ENCODE data around the gene STK11. TPM values are rescaled to one million over a fixed set of nuclear protein-coding genes. Genes with fewer than 3 reads are reported as not detected.

STK11 gene
- total and polyA plus RNA-seq, 2 of the 4 experiments (the other 2 are of a cell fraction) = 39.3 to 42.8 TPM

- intact Hi-C loops (cut with micrococcal nuclease) (no loop called here), dilution Hi-C loops (cut with HindIII; ENCODE audit: low sequenced_read_pairs, unreplicated experiment) (no loop called here), in situ Hi-C loops (cut with MboI; ENCODE audit: low sequenced_read_pairs) (no loop called here)
- H2BK120ac ChIP-seq (ENCODE audit: low read depth, low read length) = peak overlapping the region; percentile 43; the same call in 1 of the 2 replicates
- peak overlapping the region in 1 of 2 experiments; percentile 58; a peak in 2 of 4 replicates for H4K8ac ChIP-seq (ENCODE audit: low read depth in 2 of 2, low read length in 2 of 2)
- H3K79me1 ChIP-seq (ENCODE audit: low read depth in 1 of 2, low read length in 2 of 2) = peaks cover 12 to 87% of the 10 kb centered on the region in 2 experiments
- peak overlapping the region; percentile 23 for H3K23ac ChIP-seq (ENCODE audit: low read depth, low read length)
- DNase-seq = no peak
- peak overlapping the region; percentile 98 for H2AK5ac ChIP-seq (ENCODE audit: low read depth, low read length)
- peak overlapping the region; percentile 35; the same call in 1 of the 2 replicates for H2BK20ac ChIP-seq (ENCODE audit: low read depth, low read length)
- ChIA-PET POLR2A (ENCODE audit: unreplicated experiment) (no interaction called here), CTCF (no interaction called here)
- ATAC-seq (ENCODE audit: low read depth) = no peak
- peak overlapping the region; percentile 62 for H2AK9ac ChIP-seq (replicated peaks; ENCODE audit: low read depth, low read length, poor library complexity)
- H3K27ac ChIP-seq (ENCODE audit: insufficient read depth, low read length) = 0 out of 2 replicates have a peak overlapping the region, but pooled peaks have one; percentile 0
- H3K18ac ChIP-seq (ENCODE audit: low read depth, low read length) = no peak overlapping the region
- H3K9ac ChIP-seq (ENCODE audit: low read depth, low read length) = no peak overlapping the region
- BruUV-seq (replicated peaks) = no TSS peak
- H4K20me1 ChIP-seq (ENCODE audit: insufficient read depth, low read length) = peaks cover 77% of the 10 kb centered on the region
- H3K14ac ChIP-seq (replicated peaks; ENCODE audit: low read depth, low read length) = no peak overlapping the region
- H3K9me1 ChIP-seq (ENCODE audit: insufficient read depth, low read length) = peaks cover 24% of the 10 kb centered on the region
- 0 out of 2 replicates have a peak overlapping the region, but pooled peaks have one; percentile 7 for H4K5ac ChIP-seq (ENCODE audit: low read depth, low read length)
- peak overlapping the region; percentile 69 for H3K4ac ChIP-seq (ENCODE audit: low read depth, low read length)
- H3K4me3 ChIP-seq (ENCODE audit: insufficient read depth, low read depth, low read length) = no peak overlapping the region
- H3K36me3 ChIP-seq (ENCODE audit: control insufficient read depth, insufficient read depth, low read length) = peaks cover 14% of the 10 kb centered on the region; the same call in 1 of the 2 replicates
- TF ChIP-seq USF2 (IDR thresholded peaks at IDR 0.05; ENCODE audit: low read depth, low read length) (no peak), BHLHE40 (IDR thresholded peaks at IDR 0.05; ENCODE audit: low read depth, low read length) (no peak), ELK1 (IDR thresholded peaks at IDR 0.05; ENCODE audit: borderline replicate concordance, low read depth, low read length) (no peak), CTCF (conservative IDR thresholded peaks at IDR 0.05; ENCODE audit: low read depth, low read length) (no peak), POLR2A (IDR thresholded peaks at IDR 0.05; ENCODE audit: low read depth, low read length) (no peak), NFE2L2 (IDR thresholded peaks at IDR 0.05; ENCODE audit: low read depth, low read length) (no peak), SMC3 (IDR thresholded peaks at IDR 0.05; ENCODE audit: low read depth, low read length) (no peak), MXI1 (IDR thresholded peaks at IDR 0.05; ENCODE audit: borderline replicate concordance, low read depth, low read length) (no peak), CEBPB (IDR thresholded peaks at IDR 0.05; ENCODE audit: low read depth, low read length) (no peak), FOS (IDR thresholded peaks at IDR 0.05; ENCODE audit: low read depth, low read length) (no peak), RFX5 (IDR thresholded peaks at IDR 0.05; ENCODE audit: low read depth, low read length) (no peak)
- H4K91ac ChIP-seq (ENCODE audit: insufficient read depth, low read depth, low read length) = peak overlapping the region; percentile 60
- no peaks in the 10 kb centered on the region for H3K9me3 ChIP-seq (ENCODE audit: control insufficient read depth, insufficient read depth, low read length)
- WGBS, 2 experiments (ENCODE audit: extremely low coverage in 2 of 2, insufficient read length in 1 of 2) = 100% methylated on average over 3 of the region's 21 CpGs; no CpG with 5 or more reads in 1 of the 2 experiments
- peak overlapping the region; percentile 19 for H2BK5ac ChIP-seq (ENCODE audit: low read depth, low read length, poor library complexity, severe bottlenecking)
- no peak overlapping the region for H2BK15ac ChIP-seq (ENCODE audit: low read depth, low read length)
- H3K56ac ChIP-seq (ENCODE audit: extremely low read depth, insufficient read depth, low read length) = no peak overlapping the region
- no peak overlapping the region for H2AFZ ChIP-seq (replicated peaks; ENCODE audit: low read length, poor library complexity)
- no peaks in the 10 kb centered on the region for H3K27me3 ChIP-seq (ENCODE audit: control insufficient read depth, insufficient read depth, low read length)
- peaks cover 22% of the 10 kb centered on the region for H3K4me1 ChIP-seq (ENCODE audit: control insufficient read depth, insufficient read depth, low read length)
- no peak overlapping the region for H3K4me2 ChIP-seq (ENCODE audit: low read depth, low read length)
These were observed 8.8 kb downstream of the STK11 start for GRCh38 chr19:1214299-1214861.

Data from IMR-90 (cell line).